GM12891 (cell line): Measurements from ENCODE around the gene SNX2.

Experiments used
- PAX5 ChIP-seq: IDR thresholded peaks from 2 replicates; pipeline ENCODE4 v1.6.1; 2011; ENCODE audit warnings: low read length, moderate library complexity, mild to moderate bottlenecking; ENCODE audit not compliant: insufficient read depth, severe bottlenecking
- POLR2A ChIP-seq: IDR thresholded peaks from 2 replicates; pipeline ENCODE4 v1.6.1; 2011; ENCODE audit warnings: low read depth, low read length, control low read depth
- POLR2AphosphoS5 ChIP-seq: IDR thresholded peaks from 2 replicates; pipeline ENCODE4 v1.6.1; 2011; ENCODE audit warnings: low read depth, low read length, control low read depth
- POU2F2 ChIP-seq: IDR thresholded peaks from 2 replicates; pipeline ENCODE4 v1.6.1; 2011; ENCODE audit warnings: low read depth, mild to moderate bottlenecking, control low read depth, low read length, moderate library complexity
- SPI1 ChIP-seq: IDR thresholded peaks from 2 replicates; pipeline ENCODE4 v1.6.1; 2011; ENCODE audit warnings: low read depth, low read length, control low read depth
- TAF1 ChIP-seq: IDR thresholded peaks from 2 replicates; pipeline ENCODE4 v1.6.1; 2011; ENCODE audit warnings: low read depth, low read length, control low read depth

GRCh38 chr5:122761115-122761514 is 13.8 kb upstream of the SNX2 start:
- TF ChIP-seq POLR2AphosphoS5 (no peak), POLR2A (no peak), PAX5 (no peak), TAF1 (no peak), SPI1 (no peak), POU2F2 (no peak)
